Left ventricle myocardium inferior (tissue), 1 donor: Measurements from ENCODE around the gene RIOK3. TPM values are rescaled to one million over a fixed set of nuclear protein-coding genes. Genes with fewer than 3 reads are reported as not detected.

Experiments
- DNase-seq: peaks from one replicate; pipeline ENCODE4 v3.0.0-alpha.2; 2020
- H3K27ac ChIP-seq: fragments of 200-600 bp; replicated peaks from 2 replicates; pipeline ENCODE4 v1.8.0; 2021
- H3K27me3 ChIP-seq: fragments of 200-600 bp; 2 replicates; pipeline ENCODE4 v1.8.0; 2021; ENCODE audit warnings: low read depth
- H3K36me3 ChIP-seq: fragments of 200-600 bp; 2 replicates; pipeline ENCODE4 v1.8.0; 2021
- H3K4me1 ChIP-seq: fragments of 200-600 bp; 2 replicates; pipeline ENCODE4 v1.8.0; 2021
- H3K4me3 ChIP-seq: fragments of 200-600 bp; 2 replicates; pipeline ENCODE4 v1.8.0; 2021; ENCODE audit warnings: mild to moderate bottlenecking, moderate library complexity
- H3K9me3 ChIP-seq: fragments of 200-600 bp; replicated peaks from 2 replicates; pipeline ENCODE4 v1.8.0; 2021
- intact Hi-C: fragments of 100-400 bp; cut with micrococcal nuclease; formaldehyde crosslinking; loops from one replicate; pipeline ENCODE4 v1.11.0; 2022
- total RNA-seq: library from RNA; stranded (reverse); fragmentation: NEBNext Ultra II Directional; extraction: Animal tissue kit (Norgen Biotek cat#: 25700); gene quantifications from one replicate; pipeline ENCODE4 v1.2.1, GENCODE V29; 2021
- TF ChIP-seq, protein P1 (sequence below): fragments of 200-600 bp; IDR thresholded peaks from 2 replicates; pipeline ENCODE4 v1.8.0; 2021; ENCODE audit warnings: antibody characterized with exemption, mild to moderate bottlenecking, borderline replicate concordance
- donor health status: DM: no; HTN: yes; CAD: no; lungs with severe emphysema.

Gene RIOK3
- total RNA-seq, 1 donor from 2014 or later: 60.4 TPM

DNA sequence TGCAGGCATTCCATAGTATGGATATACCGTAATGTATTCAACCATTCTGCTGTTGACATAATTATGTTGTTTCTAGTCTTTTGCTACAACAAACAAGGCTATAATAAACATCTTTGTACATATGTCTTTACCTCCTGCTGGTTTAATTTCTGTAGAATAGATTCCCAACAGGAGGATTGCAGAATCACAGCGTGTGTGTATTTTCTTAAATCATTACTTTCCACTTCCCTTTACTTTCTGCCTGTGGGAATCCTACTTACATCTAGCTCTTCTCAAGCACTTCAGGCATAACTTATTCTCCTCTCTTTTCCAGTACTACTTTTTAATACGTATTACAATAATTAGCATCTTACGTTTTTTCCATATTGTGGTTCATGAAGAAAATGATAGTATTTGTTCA, 13.0 kb upstream of the RIOK3 start:
- TF ChIP-seq, protein P1, sequence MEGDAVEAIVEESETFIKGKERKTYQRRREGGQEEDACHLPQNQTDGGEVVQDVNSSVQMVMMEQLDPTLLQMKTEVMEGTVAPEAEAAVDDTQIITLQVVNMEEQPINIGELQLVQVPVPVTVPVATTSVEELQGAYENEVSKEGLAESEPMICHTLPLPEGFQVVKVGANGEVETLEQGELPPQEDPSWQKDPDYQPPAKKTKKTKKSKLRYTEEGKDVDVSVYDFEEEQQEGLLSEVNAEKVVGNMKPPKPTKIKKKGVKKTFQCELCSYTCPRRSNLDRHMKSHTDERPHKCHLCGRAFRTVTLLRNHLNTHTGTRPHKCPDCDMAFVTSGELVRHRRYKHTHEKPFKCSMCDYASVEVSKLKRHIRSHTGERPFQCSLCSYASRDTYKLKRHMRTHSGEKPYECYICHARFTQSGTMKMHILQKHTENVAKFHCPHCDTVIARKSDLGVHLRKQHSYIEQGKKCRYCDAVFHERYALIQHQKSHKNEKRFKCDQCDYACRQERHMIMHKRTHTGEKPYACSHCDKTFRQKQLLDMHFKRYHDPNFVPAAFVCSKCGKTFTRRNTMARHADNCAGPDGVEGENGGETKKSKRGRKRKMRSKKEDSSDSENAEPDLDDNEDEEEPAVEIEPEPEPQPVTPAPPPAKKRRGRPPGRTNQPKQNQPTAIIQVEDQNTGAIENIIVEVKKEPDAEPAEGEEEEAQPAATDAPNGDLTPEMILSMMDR: no peak
- intact Hi-C loops: no loop called here
- no peak for DNase-seq

DNA sequence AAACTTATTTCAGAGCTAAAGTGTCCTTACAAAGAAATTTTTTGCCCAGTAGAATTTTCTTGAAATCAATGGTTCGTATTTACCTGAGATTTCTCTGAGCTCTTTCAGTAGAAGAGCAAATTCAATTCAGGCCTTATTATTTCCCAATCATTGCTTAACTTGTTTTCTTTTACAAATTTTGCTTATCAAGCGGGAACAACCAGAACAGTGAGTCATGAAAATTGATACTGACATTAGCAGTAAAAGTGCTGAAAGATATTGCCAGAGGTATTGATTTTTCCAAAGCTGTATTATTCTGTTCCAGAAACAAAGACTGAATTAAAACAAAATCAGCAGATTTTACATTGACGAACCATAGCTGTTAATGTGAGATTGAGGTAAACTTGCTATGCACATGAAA, 10.1 kb upstream of the RIOK3 start:
- Histone ChIP-seq H3K27me3 (no peaks in the 10 kb centered on the region), H3K9me3 (no peaks in the 10 kb centered on the region), H3K4me3 (no peak overlapping the region), H3K4me1 (peaks cover 6% of the 10 kb centered on the region), H3K27ac (no peak overlapping the region), H3K36me3 (no peaks in the 10 kb centered on the region)
- TF ChIP-seq, protein P1: no peak
- DNase-seq: no peak
- intact Hi-C loops: no loop called here

More for the DNA sequence above, 13.0 kb upstream of the RIOK3 start:
- Histone ChIP-seq H3K4me3 (no peak overlapping the region), H3K36me3 (no peaks in the 10 kb centered on the region), H3K9me3 (no peaks in the 10 kb centered on the region), H3K27me3 (no peaks in the 10 kb centered on the region), H3K4me1 (peaks cover 24% of the 10 kb centered on the region), H3K27ac (no peak overlapping the region)

DNA sequence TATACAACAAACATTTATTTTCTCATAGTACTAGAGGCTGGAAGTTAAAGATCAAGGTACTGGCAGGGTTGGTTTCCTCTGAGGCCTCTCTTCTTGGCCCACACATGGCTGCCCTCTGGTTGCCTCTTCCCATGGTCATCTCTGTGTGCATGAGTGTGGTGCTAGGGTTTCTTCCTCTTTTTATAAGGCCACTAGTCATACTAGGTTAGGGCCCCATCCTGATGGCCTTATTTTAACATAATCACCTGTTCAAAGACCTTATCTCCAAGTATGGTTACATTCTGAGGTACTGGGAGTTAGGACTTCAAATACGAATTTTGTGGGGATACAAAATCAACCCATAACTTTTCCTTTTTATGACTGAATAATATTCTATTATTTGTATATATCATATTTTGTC, 4.8 kb upstream of the RIOK3 start:
- TF ChIP-seq, protein P1: no peak
- DNase-seq: no peak
- H3K4me1 ChIP-seq: peaks cover 13% of the 10 kb centered on the region
- H3K4me3 ChIP-seq: no peak overlapping the region
- no peaks in the 10 kb centered on the region for H3K9me3 ChIP-seq
- H3K27me3 ChIP-seq: no peaks in the 10 kb centered on the region
- H3K36me3 ChIP-seq: no peaks in the 10 kb centered on the region
- intact Hi-C loops: no loop called here
- no peak overlapping the region for H3K27ac ChIP-seq

GRCh38 chr18:23450022-23450421, 3.1 kb upstream of the RIOK3 start:
- Histone ChIP-seq H3K4me3 (no peak overlapping the region), H3K27me3 (no peaks in the 10 kb centered on the region), H3K36me3 (no peaks in the 10 kb centered on the region), H3K4me1 (peaks cover 30% of the 10 kb centered on the region), H3K9me3 (no peaks in the 10 kb centered on the region), H3K27ac (no peak overlapping the region)
- TF ChIP-seq, protein P1: no peak
- no peak for DNase-seq
- intact Hi-C loops: no loop called here

DNA sequence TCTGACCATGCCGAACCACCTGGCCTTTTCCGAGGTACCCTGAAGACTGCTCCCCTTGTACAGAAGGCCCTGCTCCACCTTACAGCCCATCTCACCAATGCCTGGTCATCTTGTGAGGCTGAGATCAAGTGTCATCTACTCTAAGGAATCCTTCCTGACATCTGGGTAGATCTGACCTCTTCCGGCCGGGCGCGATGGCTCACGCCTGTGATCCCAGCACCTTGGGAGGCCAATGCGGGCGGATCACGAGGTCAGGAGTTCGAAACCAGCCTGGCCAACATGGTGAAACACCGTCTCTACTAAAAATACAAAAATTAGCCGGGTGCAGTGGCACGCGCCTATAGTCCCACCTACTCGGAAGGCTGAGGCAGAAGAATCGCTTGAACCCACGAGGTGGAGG, 2.1 kb upstream of the RIOK3 start:
- Histone ChIP-seq H3K36me3 (peaks cover 8% of the 10 kb centered on the region), H3K4me1 (peaks cover 38% of the 10 kb centered on the region), H3K9me3 (no peaks in the 10 kb centered on the region), H3K27me3 (no peaks in the 10 kb centered on the region), H3K4me3 (no peak overlapping the region), H3K27ac (no peak overlapping the region)
- no peak for DNase-seq
- TF ChIP-seq, protein P1: no peak
- intact Hi-C loops: no loop called here

DNA sequence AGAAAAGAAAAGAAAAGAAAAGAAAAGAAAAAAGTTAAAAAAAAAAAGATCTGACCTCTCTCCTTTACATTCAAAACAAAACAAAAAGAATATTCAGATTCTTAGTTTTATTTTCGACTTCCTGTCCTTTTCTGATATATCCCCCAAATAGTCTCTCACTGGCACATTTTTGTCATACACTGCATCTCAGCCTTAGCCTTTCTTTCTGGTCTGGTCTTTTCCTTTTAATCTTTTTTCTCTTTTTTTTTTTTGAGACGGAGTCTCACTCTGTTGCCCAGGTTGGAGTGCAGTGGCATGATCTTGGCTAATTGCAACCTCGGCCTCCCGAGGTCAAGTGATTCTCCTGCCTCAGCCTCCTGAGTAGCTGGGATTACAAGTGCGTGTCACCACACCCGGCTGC, 1.6 kb upstream of the RIOK3 start:
- Histone ChIP-seq H3K4me3 (no peak overlapping the region), H3K27ac (peak overlapping the region; percentile 93), H3K36me3 (peaks cover 9% of the 10 kb centered on the region), H3K27me3 (no peaks in the 10 kb centered on the region), H3K4me1 (peaks cover 43% of the 10 kb centered on the region), H3K9me3 (no peaks in the 10 kb centered on the region)
- TF ChIP-seq, protein P1: no peak
- DNase-seq: no peak
- intact Hi-C loops: no loop called here
